Gastroesophageal sphincter (tissue), 4 donors: Measurements from ENCODE around the gene KLHDC7B. TPM values are rescaled to one million over a fixed set of nuclear protein-coding genes. Genes with fewer than 3 reads are reported as not detected.
A peak's percentile ranks its signal among the peaks of the same experiment; 100 is the strongest.

Source experiments
- ATAC-seq: fragments of 150-250 bp; one replicate; pipeline ENCODE4 v1.9.1; 2016; ENCODE audit warnings: mild to moderate bottlenecking, moderate library complexity
- H3K27ac ChIP-seq, 4 donors: fragments of 200-600 bp; sonication (generic) in 3 of 4; 1 replicate in 3 of 4; 2 replicates in 1 of 4; pipeline ENCODE4 v1.5.1; 2016 to 2019
- H3K27me3 ChIP-seq: fragments of 200-600 bp; sonication (generic); one replicate; pipeline ENCODE4 v1.5.1; 2019
- H3K36me3 ChIP-seq, 2 donors: fragments of 200-600 bp; sonication (generic); one replicate each; pipeline ENCODE4 v1.5.1; 2019; ENCODE audit warnings: control low read depth in 1 of 2
- H3K4me1 ChIP-seq, 3 donors: fragments of 200-600 bp; sonication (generic); 1 replicate in 2 of 3; 2 replicates in 1 of 3; pipeline ENCODE4 v1.5.1; 2016 to 2019; ENCODE audit warnings: control low read depth in 2 of 3
- H3K4me3 ChIP-seq, 2 donors: fragments of 200-600 bp; sonication (generic); one replicate each; pipeline ENCODE4 v1.5.1; 2019; ENCODE audit warnings: mild to moderate bottlenecking in 1 of 2, moderate library complexity in 1 of 2
- H3K9me3 ChIP-seq, 3 donors: fragments of 200-600 bp; sonication (generic); one replicate each; pipeline ENCODE4 v1.5.1; 2017 to 2019; ENCODE audit warnings: control low read depth in 2 of 3
- EP300 ChIP-seq: sonication (generic); formaldehyde crosslinking; IDR thresholded peaks from one replicate; pipeline ENCODE4 v1.6.1; 2017; ENCODE audit warnings: antibody characterized with exemption, mild to moderate bottlenecking
- POLR2A ChIP-seq, 2 donors: fragments of 450-650 bp; IDR thresholded peaks; one replicate each; pipeline ENCODE4 v1.6.1; 2017; ENCODE audit warnings: antibody characterized with exemption in 2 of 2, mild to moderate bottlenecking in 2 of 2, moderate library complexity in 1 of 2
- POLR2AphosphoS5 ChIP-seq: sonication (generic); formaldehyde crosslinking; IDR thresholded peaks from one replicate; pipeline ENCODE4 v1.6.1; 2017; ENCODE audit warnings: antibody characterized with exemption
- WGBS, 2 donors: methylation state at CpG; one replicate each; pipeline ENCODE4 v1.1.5; 2018; ENCODE audit warnings: low coverage in 1 of 2; 5-methylcytosine and 5-hydroxymethylcytosine counted together
- total RNA-seq, 4 donors: library from RNA; depleted of rRNA; stranded (reverse); fragments of >200 nt; gene quantifications; one replicate each; pipeline ENCODE4 v1.1.0, GENCODE V29; 2016
- TF ChIP-seq, protein P1 (sequence below), 4 experiments: fragments of 200-600 bp in 2 of 4; fragments of 450-650 bp in 2 of 4; sonication (generic) in 1 of 4; IDR thresholded peaks; one replicate each; pipeline ENCODE4 v1.5.1; 2017 to 2019; ENCODE audit warnings: antibody characterized with exemption in 4 of 4, mild to moderate bottlenecking in 2 of 4, moderate library complexity in 2 of 4

KLHDC7B gene
- total RNA-seq, 4 donors from 2014 or later: 0.08 to 0.31 (median 0.27) TPM; not detected in 1

DNA sequence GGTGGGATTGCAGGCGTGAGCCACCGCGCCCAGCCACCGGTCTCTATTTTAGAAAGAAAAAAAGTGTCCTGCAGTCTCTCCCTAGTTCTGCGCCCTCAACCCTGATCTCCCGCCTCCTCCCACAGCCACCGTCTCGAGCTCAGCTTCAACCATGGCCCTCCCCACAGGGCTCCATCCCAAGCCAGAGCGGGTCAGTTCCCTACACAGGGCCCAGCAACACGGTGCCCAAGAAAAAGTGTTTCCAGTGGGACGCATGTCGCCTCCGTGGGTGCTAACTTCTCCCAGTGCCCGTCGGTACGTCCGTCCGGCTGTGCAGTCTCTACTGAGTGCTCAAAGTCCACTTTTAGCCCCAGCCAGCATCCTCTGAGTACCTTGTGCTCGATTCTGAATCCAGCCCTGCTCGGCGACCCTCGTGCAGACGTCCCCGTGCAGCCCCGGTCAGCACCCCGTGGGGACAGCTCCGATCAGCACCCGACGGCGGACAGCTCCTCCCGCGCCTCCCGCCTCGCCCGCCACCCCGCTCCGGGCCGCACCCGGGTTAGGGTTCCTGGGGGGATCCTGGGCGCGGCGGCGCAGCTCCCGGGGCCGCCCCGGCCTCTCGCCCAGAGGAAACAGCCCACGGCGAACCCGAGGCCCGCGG, 54.2 kb downstream of the KLHDC7B start:
- WGBS, 2 donors: 20% methylated on average over 14 of the region's 52 CpGs; no CpG with 5 or more reads in 1 of the 2 donors
- Histone ChIP-seq H3K9me3 (no peaks in the 10 kb centered on the region), H3K27ac (no peak overlapping the region), H3K36me3 (peaks cover 0 to 7% of the 10 kb centered on the region in 2 donors), H3K4me3 (peak overlapping the region; percentile 16 to 57), H3K27me3 (peaks cover 74% of the 10 kb centered on the region), H3K4me1 (peaks cover 0 to 26% (median 3%) of the 10 kb centered on the region in 3 donors)
- TF ChIP-seq POLR2A (IDR thresholded peaks at IDR 0.05) (no peak), POLR2AphosphoS5 (no peak), EP300 (no peak)
- TF ChIP-seq, protein P1, sequence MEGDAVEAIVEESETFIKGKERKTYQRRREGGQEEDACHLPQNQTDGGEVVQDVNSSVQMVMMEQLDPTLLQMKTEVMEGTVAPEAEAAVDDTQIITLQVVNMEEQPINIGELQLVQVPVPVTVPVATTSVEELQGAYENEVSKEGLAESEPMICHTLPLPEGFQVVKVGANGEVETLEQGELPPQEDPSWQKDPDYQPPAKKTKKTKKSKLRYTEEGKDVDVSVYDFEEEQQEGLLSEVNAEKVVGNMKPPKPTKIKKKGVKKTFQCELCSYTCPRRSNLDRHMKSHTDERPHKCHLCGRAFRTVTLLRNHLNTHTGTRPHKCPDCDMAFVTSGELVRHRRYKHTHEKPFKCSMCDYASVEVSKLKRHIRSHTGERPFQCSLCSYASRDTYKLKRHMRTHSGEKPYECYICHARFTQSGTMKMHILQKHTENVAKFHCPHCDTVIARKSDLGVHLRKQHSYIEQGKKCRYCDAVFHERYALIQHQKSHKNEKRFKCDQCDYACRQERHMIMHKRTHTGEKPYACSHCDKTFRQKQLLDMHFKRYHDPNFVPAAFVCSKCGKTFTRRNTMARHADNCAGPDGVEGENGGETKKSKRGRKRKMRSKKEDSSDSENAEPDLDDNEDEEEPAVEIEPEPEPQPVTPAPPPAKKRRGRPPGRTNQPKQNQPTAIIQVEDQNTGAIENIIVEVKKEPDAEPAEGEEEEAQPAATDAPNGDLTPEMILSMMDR (IDR thresholded peaks at IDR 0.05): no peak
- peak; percentile 72 for ATAC-seq

DNA sequence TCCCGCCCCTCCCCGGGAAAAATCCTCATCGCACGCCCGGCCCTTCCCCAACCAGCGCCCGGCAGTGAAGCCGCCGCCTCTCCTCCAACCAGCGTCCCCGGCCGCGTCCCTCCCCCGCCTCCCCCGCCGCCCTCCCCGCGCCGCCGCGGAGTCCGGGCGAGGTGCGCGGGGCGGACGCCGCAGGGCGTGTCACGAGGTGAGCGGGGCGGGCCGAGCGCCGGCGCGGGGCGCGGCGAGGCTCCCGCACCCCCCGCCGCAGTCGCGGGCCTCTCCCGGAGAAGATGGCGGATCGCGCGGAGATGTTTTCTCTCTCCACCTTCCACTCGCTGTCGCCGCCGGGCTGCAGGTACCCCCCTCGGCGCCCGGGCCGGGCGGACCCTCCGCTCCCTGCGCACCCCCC, 54.8 kb downstream of the KLHDC7B start, which contains the start of gene MAPK8IP2:
TSS of gene MAPK8IP2 (plus strand) at position 256 of the 400 bp plus-strand sequence. CDS start at position 282, 26 bp downstream.
- no CpG with 5 or more reads among the region's 61 CpGs for WGBS, 2 donors
- peak; percentile 31 for ATAC-seq
- Histone ChIP-seq H3K9me3 (no peaks in the 10 kb centered on the region), H3K4me1 (peaks cover 0 to 26% (median 3%) of the 10 kb centered on the region in 3 donors), H3K4me3 (peak within 1 kb of the TSS; percentile 16 to 57), H3K27me3 (peaks cover 80% of the 10 kb centered on the region), H3K27ac (no peak within 1 kb of the TSS), H3K36me3 (peaks cover 0 to 7% of the 10 kb centered on the region in 2 donors)
- TF ChIP-seq, protein P1 (IDR thresholded peaks at IDR 0.05): no peak
- TF ChIP-seq POLR2AphosphoS5: no peak
- no peak for TF ChIP-seq EP300
- TF ChIP-seq POLR2A (IDR thresholded peaks at IDR 0.05): no peak

Other genes starting within 250 kb of the KLHDC7B start
- gene PLXNB2, start 238.3 kb upstream of the KLHDC7B start, total RNA-seq: 100 to 1,000 TPM in 2 of 4 donors, 10 to 100 TPM in 2; 93.2 to 207 (median 102) TPM
- gene DENND6B, start 218.9 kb upstream of the KLHDC7B start, total RNA-seq: 1 to 10 TPM; 2.0 to 4.8 (median 2.8) TPM
- gene PPP6R2, start 202.6 kb upstream of the KLHDC7B start, total RNA-seq: 10 to 100 TPM; 52.2 to 73.5 (median 64.2) TPM
- gene SBF1, start 70.9 kb upstream of the KLHDC7B start, total RNA-seq: 100 to 1,000 TPM in 1 of 4 donors, 10 to 100 TPM in 3; 63.7 to 122 (median 64.4) TPM
- under 1 TPM in 1 of 4 donors, not detected in 3; 0.40 TPM for gene ADM2, start 64.4 kb upstream of the KLHDC7B start, total RNA-seq
- not detected for gene MIOX, start 59.0 kb upstream of the KLHDC7B start, total RNA-seq
- gene LMF2, start 38.2 kb upstream of the KLHDC7B start, total RNA-seq: 10 to 100 TPM; 35.5 to 58.4 (median 45.1) TPM
- 10 to 100 TPM; 34.8 to 45.0 (median 42.1) TPM for gene NCAPH2, start 37.7 kb upstream of the KLHDC7B start, total RNA-seq
- 1 to 10 TPM in 2 of 4 donors, not detected in 2; 1.2 to 1.8 TPM for gene SCO2, start 20.3 kb upstream of the KLHDC7B start, total RNA-seq
- 10 to 100 TPM; 18.5 to 55.1 (median 39.3) TPM for gene TYMP, start 15.9 kb upstream of the KLHDC7B start, total RNA-seq
- not detected for gene SYCE3, start 17.0 kb downstream of the KLHDC7B start, total RNA-seq
- 10 to 100 TPM in 1 of 4 donors, 1 to 10 TPM in 3; 3.1 to 13.4 (median 6.5) TPM for gene CPT1B, start 32.5 kb downstream of the KLHDC7B start, total RNA-seq
- 10 to 100 TPM; 16.6 to 39.8 (median 33.1) TPM for gene CHKB, start 37.0 kb downstream of the KLHDC7B start, total RNA-seq
- 1 to 10 TPM in 3 of 4 donors, under 1 TPM in 1; 0.93 to 3.7 (median 2.3) TPM for gene MAPK8IP2, start 54.9 kb downstream of the KLHDC7B start, total RNA-seq
- 10 to 100 TPM; 19.5 to 40.0 (median 21.0) TPM for gene ARSA, start 82.3 kb downstream of the KLHDC7B start, total RNA-seq
- 10 to 100 TPM in 2 of 4 donors, 1 to 10 TPM in 2; 5.9 to 20.5 (median 13.0) TPM for gene SHANK3, start 126.9 kb downstream of the KLHDC7B start, total RNA-seq
- gene ACR, start 192.3 kb downstream of the KLHDC7B start, total RNA-seq: not detected
- gene RABL2B, start 237.7 kb downstream of the KLHDC7B start, total RNA-seq: 10 to 100 TPM in 3 of 4 donors, 1 to 10 TPM in 1; 4.9 to 19.3 (median 15.9) TPM